HEK293 (cell line): ENCODE data around the gene MTG1.

ENCODE experiments used
- CTCF ChIA-PET: fragments of 350-600 bp; formaldehyde crosslinking; extraction: SDS; loops from one replicate; lab custom pipeline; 2021; ENCODE audit warnings: antibody characterized with exemption; lab: Yijun Ruan, JAX
- POLR2A ChIA-PET: fragments of 300-600 bp; formaldehyde crosslinking; extraction: SDS; loops from one replicate; lab custom pipeline; 2020; ENCODE audit warnings: antibody characterized with exemption, inconsistent platforms; lab: Yijun Ruan, JAX
- H3K27ac ChIP-seq: fragments of 200-500 bp; sonication (Bioruptor generic); 2 replicates; pipeline ENCODE4 v1.5.1; 2014; ENCODE audit warnings: low read depth, low read length, control low read depth, inconsistent platforms; ENCODE audit errors: extremely low read depth
- H3K36me3 ChIP-seq, 2 experiments: fragments of 200-500 bp in 1 of 2; sonication (Bioruptor generic) in 1 of 2; 1 replicate in 1 of 2; 2 replicates in 1 of 2; pipeline ENCODE4 v1.5.1; 2014 to 2017; ENCODE audit warnings: inconsistent platforms in 2 of 2, low read length in 2 of 2; ENCODE audit not compliant: control insufficient read depth in 2 of 2, insufficient read depth in 1 of 2
- H3K4me1 ChIP-seq: fragments of 200-500 bp; sonication (Bioruptor generic); 2 replicates; pipeline ENCODE4 v1.5.1; 2014; ENCODE audit warnings: mild to moderate bottlenecking, low read length, inconsistent platforms; ENCODE audit not compliant: control insufficient read depth, insufficient read depth
- H3K4me3 ChIP-seq: 2 replicates; pipeline ENCODE4 v1.5.1; 2011; ENCODE audit warnings: low read depth, mild to moderate bottlenecking, control low read depth, low read length, moderate library complexity
- H3K9me3 ChIP-seq: fragments of 200-500 bp; sonication (Bioruptor generic); 2 replicates; pipeline ENCODE4 v1.5.1; 2014; ENCODE audit warnings: low read depth, low read length, inconsistent platforms; ENCODE audit not compliant: control insufficient read depth, insufficient read depth
- BCL11A ChIP-seq: fragments of 450-650 bp; formaldehyde crosslinking; IDR thresholded peaks from 2 replicates; pipeline ENCODE4 v1.5.1; 2016; ENCODE audit warnings: low read depth, missing biosample characterization, missing genetic modification characterization
- GLI4 ChIP-seq: fragments of 450-650 bp; formaldehyde crosslinking; IDR thresholded peaks from 2 replicates; pipeline ENCODE4 v1.5.1; 2016; ENCODE audit warnings: missing biosample characterization, missing genetic modification characterization
- IKZF3 ChIP-seq: fragments of 450-650 bp; IDR thresholded peaks from 2 replicates; pipeline ENCODE4 v1.5.0; 2018; ENCODE audit warnings: missing biosample characterization, mild to moderate bottlenecking, missing genetic modification characterization, moderate library complexity
- OSR2 ChIP-seq: fragments of 450-650 bp; formaldehyde crosslinking; IDR thresholded peaks from 2 replicates; pipeline ENCODE4 v1.5.1; 2016; ENCODE audit warnings: missing biosample characterization, missing genetic modification characterization
- SCRT2 ChIP-seq: fragments of 450-650 bp; formaldehyde crosslinking; IDR thresholded peaks from 2 replicates; pipeline ENCODE4 v1.5.1; 2016; ENCODE audit warnings: missing biosample characterization, missing genetic modification characterization
- SETDB1 ChIP-seq: IDR thresholded peaks from one replicate; pipeline ENCODE4 v1.6.1; 2017; ENCODE audit warnings: mild to moderate bottlenecking, low read length, moderate library complexity, mixed read lengths; ENCODE audit not compliant: insufficient read length
- SP7 ChIP-seq: fragments of 450-650 bp; formaldehyde crosslinking; IDR thresholded peaks from 2 replicates; pipeline ENCODE4 v1.5.1; 2016; ENCODE audit warnings: missing biosample characterization, missing genetic modification characterization
- TRIM28 ChIP-seq: IDR thresholded peaks from 2 replicates; pipeline ENCODE4 v1.6.1; 2011; ENCODE audit warnings: low read length, control low read depth, borderline replicate concordance
- YY1 ChIP-seq: fragments of 450-650 bp; formaldehyde crosslinking; IDR thresholded peaks from 2 replicates; pipeline ENCODE4 v1.5.1; 2018; ENCODE audit warnings: missing biosample characterization, missing genetic modification characterization
- ZBTB17 ChIP-seq: fragments of 450-650 bp; formaldehyde crosslinking; IDR thresholded peaks from 2 replicates; pipeline ENCODE4 v1.5.1; 2016; ENCODE audit warnings: missing biosample characterization, missing genetic modification characterization
- ZFP3 ChIP-seq: fragments of 450-650 bp; formaldehyde crosslinking; IDR thresholded peaks from 2 replicates; pipeline ENCODE4 v1.5.1; 2016; ENCODE audit warnings: low read depth, missing biosample characterization, missing genetic modification characterization
- ZNF121 ChIP-seq: fragments of 450-650 bp; formaldehyde crosslinking; IDR thresholded peaks from 2 replicates; pipeline ENCODE4 v1.5.1; 2016; ENCODE audit warnings: missing biosample characterization, missing genetic modification characterization
- ZNF140 ChIP-seq: fragments of 450-650 bp; formaldehyde crosslinking; IDR thresholded peaks from 2 replicates; pipeline ENCODE4 v1.5.1; 2016; ENCODE audit warnings: missing biosample characterization, missing genetic modification characterization
- ZNF184 ChIP-seq: fragments of 450-650 bp; IDR thresholded peaks from 2 replicates; pipeline ENCODE4 v1.5.1; 2018; ENCODE audit warnings: missing biosample characterization, mild to moderate bottlenecking, missing genetic modification characterization
- ZNF2 ChIP-seq: fragments of 450-650 bp; formaldehyde crosslinking; IDR thresholded peaks from 2 replicates; pipeline ENCODE4 v1.5.1; 2016; ENCODE audit warnings: missing biosample characterization, missing genetic modification characterization
- ZNF510 ChIP-seq: fragments of 450-650 bp; formaldehyde crosslinking; IDR thresholded peaks from 2 replicates; pipeline ENCODE4 v1.5.1; 2018; ENCODE audit warnings: mild to moderate bottlenecking, missing genetic modification characterization, missing biosample characterization; ENCODE audit not compliant: insufficient replicate concordance
- ZNF596 ChIP-seq: fragments of 450-650 bp; IDR thresholded peaks from 2 replicates; pipeline ENCODE4 v1.5.0; 2018; ENCODE audit warnings: missing biosample characterization, mild to moderate bottlenecking, missing genetic modification characterization, moderate library complexity
- ZNF701 ChIP-seq: fragments of 450-650 bp; formaldehyde crosslinking; IDR thresholded peaks from 2 replicates; pipeline ENCODE4 v1.5.1; 2016; ENCODE audit warnings: missing biosample characterization, missing genetic modification characterization
- ZNF76 ChIP-seq: fragments of 450-650 bp; formaldehyde crosslinking; IDR thresholded peaks from 2 replicates; pipeline ENCODE4; 2016; ENCODE audit warnings: low read depth, missing biosample characterization, missing genetic modification characterization, borderline replicate concordance
- ZNF830 ChIP-seq: fragments of 450-650 bp; IDR thresholded peaks from 2 replicates; pipeline ENCODE4 v1.5.0; 2018; ENCODE audit warnings: missing biosample characterization, missing genetic modification characterization, low read depth, mild to moderate bottlenecking, moderate library complexity
- TF ChIP-seq, protein P1 (sequence below): fragments of 450-650 bp; formaldehyde crosslinking; conservative IDR thresholded peaks from 2 replicates; pipeline ENCODE4 v1.5.1; 2016; ENCODE audit warnings: low read depth, missing biosample characterization, missing genetic modification characterization
- TF ChIP-seq, protein P2 (sequence below): fragments of 450-650 bp; formaldehyde crosslinking; IDR thresholded peaks from 2 replicates; pipeline ENCODE4 v1.5.1; 2016; ENCODE audit warnings: missing biosample characterization, missing genetic modification characterization
- TF ChIP-seq, protein P3 (sequence below): fragments of 450-650 bp; formaldehyde crosslinking; IDR thresholded peaks from 2 replicates; pipeline ENCODE4 v1.5.1; 2017; ENCODE audit warnings: missing biosample characterization, missing genetic modification characterization
- TF ChIP-seq, protein P4 (sequence below): fragments of 450-650 bp; formaldehyde crosslinking; IDR thresholded peaks from 2 replicates; pipeline ENCODE4 v1.5.1; 2016; ENCODE audit warnings: missing biosample characterization, missing genetic modification characterization, low read depth
- TF ChIP-seq, protein P5 (sequence below): fragments of 450-650 bp; formaldehyde crosslinking; IDR thresholded peaks from 2 replicates; pipeline ENCODE4 v1.5.1; 2016; ENCODE audit warnings: missing biosample characterization, missing genetic modification characterization

MTG1 gene

DNA sequence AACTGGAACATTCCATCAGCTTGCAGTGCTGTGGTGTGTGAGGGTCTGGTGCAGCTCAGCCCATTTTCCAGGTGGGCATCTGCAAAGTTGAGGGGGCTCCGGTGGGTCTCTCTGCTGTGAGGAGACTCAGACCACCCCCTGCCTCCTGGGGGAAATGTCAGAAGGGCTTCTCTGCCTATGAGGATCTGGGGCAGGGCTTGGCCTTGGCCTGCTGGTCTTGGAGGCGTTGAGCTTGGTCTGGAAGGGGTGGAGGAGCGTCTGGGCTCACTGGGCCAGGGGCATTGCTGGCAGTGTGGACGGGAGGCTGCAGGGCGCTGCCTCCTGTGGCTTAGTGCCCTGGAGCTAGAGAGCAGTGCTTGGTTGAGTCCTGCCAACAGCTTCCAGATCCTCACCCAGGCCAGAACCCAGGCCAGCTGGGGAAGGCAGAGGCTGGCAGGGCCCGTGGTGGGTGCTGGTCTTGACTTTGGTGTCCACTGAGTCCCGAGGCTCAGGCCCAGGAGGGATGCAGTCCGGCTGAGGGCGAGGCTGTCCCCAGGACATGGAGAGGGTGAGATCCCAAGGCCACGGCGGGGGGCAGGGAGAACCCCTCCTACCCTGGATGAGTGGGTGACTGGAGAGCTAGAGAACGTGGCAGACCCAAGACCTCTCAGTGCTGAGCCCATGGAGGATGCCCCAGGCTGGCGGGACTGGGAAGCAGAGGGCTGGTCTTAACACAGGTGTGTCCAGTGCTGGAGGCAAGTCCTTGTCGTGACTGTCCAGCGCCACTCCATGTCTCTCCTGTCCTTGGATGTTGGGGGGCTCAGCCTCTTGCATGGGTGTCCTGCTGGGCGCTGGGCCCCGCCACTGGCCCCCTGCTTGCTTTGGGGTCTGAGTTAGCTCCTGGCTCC lies 27.6 kb downstream of the MTG1 start:
- H3K9me3 ChIP-seq = no peaks in the 10 kb centered on the region
- H3K4me1 ChIP-seq = no peaks in the 10 kb centered on the region; the same call in 1 of the 2 replicates
- ChIA-PET POLR2A (no interaction called here), CTCF (interaction anchor here (1.8 kb wide), 1 partner anchor 17 kb away, joined by 7 read pairs; no protein-coding TSS in a partner anchor)
- peaks cover 0 to 45% of the 10 kb centered on the region in 2 experiments; a peak in 1 of 3 replicates for H3K36me3 ChIP-seq
- no peak overlapping the region for H3K4me3 ChIP-seq
- no peak for TF ChIP-seq GLI4 (tag by site-specific recombination)
- no peak for TF ChIP-seq ZNF76 (tag by site-specific recombination)
- TF ChIP-seq, protein P1, sequence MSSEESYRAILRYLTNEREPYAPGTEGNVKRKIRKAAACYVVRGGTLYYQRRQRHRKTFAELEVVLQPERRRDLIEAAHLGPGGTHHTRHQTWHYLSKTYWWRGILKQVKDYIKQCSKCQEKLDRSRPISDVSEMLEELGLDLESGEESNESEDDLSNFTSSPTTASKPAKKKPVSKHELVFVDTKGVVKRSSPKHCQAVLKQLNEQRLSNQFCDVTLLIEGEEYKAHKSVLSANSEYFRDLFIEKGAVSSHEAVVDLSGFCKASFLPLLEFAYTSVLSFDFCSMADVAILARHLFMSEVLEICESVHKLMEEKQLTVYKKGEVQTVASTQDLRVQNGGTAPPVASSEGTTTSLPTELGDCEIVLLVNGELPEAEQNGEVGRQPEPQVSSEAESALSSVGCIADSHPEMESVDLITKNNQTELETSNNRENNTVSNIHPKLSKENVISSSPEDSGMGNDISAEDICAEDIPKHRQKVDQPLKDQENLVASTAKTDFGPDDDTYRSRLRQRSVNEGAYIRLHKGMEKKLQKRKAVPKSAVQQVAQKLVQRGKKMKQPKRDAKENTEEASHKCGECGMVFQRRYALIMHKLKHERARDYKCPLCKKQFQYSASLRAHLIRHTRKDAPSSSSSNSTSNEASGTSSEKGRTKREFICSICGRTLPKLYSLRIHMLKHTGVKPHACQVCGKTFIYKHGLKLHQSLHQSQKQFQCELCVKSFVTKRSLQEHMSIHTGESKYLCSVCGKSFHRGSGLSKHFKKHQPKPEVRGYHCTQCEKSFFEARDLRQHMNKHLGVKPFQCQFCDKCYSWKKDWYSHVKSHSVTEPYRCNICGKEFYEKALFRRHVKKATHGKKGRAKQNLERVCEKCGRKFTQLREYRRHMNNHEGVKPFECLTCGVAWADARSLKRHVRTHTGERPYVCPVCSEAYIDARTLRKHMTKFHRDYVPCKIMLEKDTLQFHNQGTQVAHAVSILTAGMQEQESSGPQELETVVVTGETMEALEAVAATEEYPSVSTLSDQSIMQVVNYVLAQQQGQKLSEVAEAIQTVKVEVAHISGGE (tag by site-specific recombination) = no peak
- TF ChIP-seq SCRT2 (tag by site-specific recombination) = no peak
- TF ChIP-seq TRIM28 = no peak
- TF ChIP-seq ZBTB17 = no peak
- TF ChIP-seq ZNF830 = no peak
- TF ChIP-seq BCL11A (tag by site-specific recombination) = no peak
- TF ChIP-seq ZNF510 (tag by site-specific recombination) = no peak
- TF ChIP-seq ZNF140 (tag by site-specific recombination) = no peak
- TF ChIP-seq ZNF121 (tag by site-specific recombination) = no peak
- TF ChIP-seq ZFP3 (tag by site-specific recombination) = no peak
- H3K27ac ChIP-seq = no peak overlapping the region

DNA sequence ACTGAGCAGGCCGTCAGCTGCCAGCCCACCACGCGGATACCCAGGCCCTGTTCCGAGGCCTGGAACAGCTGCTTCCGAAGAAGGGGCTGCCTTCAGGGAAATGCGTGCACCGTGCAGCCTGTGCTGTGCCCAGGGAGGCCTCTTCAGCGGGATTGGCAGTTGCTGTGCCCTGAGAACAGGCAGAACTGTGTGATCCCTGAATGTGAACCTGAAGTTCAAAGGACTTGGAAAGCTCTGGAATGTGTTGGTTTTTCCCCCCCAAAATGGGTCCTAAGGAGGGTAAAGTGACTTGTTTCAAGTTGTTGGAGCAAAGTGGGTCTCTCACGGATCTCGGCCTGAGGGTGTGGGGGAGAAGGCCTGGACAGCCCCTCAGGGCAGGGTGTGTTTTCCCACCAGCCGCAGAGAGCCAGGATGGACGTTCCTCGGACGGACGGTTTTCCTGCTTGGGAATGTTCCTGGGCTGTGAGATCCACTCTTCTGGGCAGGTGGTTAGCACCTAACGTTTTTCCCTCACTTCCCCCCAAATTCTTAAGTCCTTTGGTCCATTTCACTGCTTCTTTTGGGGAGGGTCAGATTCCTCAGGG lies 28.4 kb downstream of the MTG1 start:
- Histone ChIP-seq H3K27ac (no peak overlapping the region), H3K36me3 (peaks cover 0 to 45% of the 10 kb centered on the region in 2 experiments; a peak in 1 of 3 replicates), H3K9me3 (no peaks in the 10 kb centered on the region), H3K4me1 (no peaks in the 10 kb centered on the region; the same call in 1 of the 2 replicates), H3K4me3 (no peak overlapping the region)
- CTCF ChIA-PET = interaction anchor here (1.8 kb wide), 1 partner anchor 16 kb away, joined by 7 read pairs; no protein-coding TSS in a partner anchor
- POLR2A ChIA-PET = no interaction called here
- TF ChIP-seq ZNF701 (tag by site-specific recombination) = no peak
- TF ChIP-seq OSR2 (tag by site-specific recombination) = no peak
- TF ChIP-seq ZNF184 = no peak
- no peak for TF ChIP-seq ZNF2 (tag by site-specific recombination)
- TF ChIP-seq IKZF3 (tag by site-specific recombination) = no peak
- no peak for TF ChIP-seq SP7
- TF ChIP-seq, protein P2, sequence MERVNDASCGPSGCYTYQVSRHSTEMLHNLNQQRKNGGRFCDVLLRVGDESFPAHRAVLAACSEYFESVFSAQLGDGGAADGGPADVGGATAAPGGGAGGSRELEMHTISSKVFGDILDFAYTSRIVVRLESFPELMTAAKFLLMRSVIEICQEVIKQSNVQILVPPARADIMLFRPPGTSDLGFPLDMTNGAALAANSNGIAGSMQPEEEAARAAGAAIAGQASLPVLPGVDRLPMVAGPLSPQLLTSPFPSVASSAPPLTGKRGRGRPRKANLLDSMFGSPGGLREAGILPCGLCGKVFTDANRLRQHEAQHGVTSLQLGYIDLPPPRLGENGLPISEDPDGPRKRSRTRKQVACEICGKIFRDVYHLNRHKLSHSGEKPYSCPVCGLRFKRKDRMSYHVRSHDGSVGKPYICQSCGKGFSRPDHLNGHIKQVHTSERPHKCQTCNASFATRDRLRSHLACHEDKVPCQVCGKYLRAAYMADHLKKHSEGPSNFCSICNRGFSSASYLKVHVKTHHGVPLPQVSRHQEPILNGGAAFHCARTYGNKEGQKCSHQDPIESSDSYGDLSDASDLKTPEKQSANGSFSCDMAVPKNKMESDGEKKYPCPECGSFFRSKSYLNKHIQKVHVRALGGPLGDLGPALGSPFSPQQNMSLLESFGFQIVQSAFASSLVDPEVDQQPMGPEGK = no peak
- TF ChIP-seq, protein P3, sequence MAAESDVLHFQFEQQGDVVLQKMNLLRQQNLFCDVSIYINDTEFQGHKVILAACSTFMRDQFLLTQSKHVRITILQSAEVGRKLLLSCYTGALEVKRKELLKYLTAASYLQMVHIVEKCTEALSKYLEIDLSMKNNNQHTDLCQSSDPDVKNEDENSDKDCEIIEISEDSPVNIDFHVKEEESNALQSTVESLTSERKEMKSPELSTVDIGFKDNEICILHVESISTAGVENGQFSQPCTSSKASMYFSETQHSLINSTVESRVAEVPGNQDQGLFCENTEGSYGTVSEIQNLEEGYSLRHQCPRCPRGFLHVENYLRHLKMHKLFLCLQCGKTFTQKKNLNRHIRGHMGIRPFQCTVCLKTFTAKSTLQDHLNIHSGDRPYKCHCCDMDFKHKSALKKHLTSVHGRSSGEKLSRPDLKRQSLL = no peak
- TF ChIP-seq YY1 (tag by site-specific recombination) = no peak
- TF ChIP-seq, protein P4, sequence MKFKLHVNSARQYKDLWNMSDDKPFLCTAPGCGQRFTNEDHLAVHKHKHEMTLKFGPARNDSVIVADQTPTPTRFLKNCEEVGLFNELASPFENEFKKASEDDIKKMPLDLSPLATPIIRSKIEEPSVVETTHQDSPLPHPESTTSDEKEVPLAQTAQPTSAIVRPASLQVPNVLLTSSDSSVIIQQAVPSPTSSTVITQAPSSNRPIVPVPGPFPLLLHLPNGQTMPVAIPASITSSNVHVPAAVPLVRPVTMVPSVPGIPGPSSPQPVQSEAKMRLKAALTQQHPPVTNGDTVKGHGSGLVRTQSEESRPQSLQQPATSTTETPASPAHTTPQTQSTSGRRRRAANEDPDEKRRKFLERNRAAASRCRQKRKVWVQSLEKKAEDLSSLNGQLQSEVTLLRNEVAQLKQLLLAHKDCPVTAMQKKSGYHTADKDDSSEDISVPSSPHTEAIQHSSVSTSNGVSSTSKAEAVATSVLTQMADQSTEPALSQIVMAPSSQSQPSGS (tag by site-specific recombination) = no peak
- TF ChIP-seq, protein P5, sequence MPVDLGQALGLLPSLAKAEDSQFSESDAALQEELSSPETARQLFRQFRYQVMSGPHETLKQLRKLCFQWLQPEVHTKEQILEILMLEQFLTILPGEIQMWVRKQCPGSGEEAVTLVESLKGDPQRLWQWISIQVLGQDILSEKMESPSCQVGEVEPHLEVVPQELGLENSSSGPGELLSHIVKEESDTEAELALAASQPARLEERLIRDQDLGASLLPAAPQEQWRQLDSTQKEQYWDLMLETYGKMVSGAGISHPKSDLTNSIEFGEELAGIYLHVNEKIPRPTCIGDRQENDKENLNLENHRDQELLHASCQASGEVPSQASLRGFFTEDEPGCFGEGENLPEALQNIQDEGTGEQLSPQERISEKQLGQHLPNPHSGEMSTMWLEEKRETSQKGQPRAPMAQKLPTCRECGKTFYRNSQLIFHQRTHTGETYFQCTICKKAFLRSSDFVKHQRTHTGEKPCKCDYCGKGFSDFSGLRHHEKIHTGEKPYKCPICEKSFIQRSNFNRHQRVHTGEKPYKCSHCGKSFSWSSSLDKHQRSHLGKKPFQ (tag by site-specific recombination) = no peak
- no peak for TF ChIP-seq SETDB1
- no peak for TF ChIP-seq ZNF596 (tag by site-specific recombination)
